GM21526 (cell line): ENCODE data around the gene TRIOBP.

Source experiments
- ATAC-seq: cut with Tn5 transposase; IDR thresholded peaks from one replicate; pipeline ENCODE4 v1.9.1; 2021; ENCODE audit warnings: moderate library complexity; ENCODE audit not compliant: unreplicated experiment, low FRiP score

TRIOBP gene

DNA sequence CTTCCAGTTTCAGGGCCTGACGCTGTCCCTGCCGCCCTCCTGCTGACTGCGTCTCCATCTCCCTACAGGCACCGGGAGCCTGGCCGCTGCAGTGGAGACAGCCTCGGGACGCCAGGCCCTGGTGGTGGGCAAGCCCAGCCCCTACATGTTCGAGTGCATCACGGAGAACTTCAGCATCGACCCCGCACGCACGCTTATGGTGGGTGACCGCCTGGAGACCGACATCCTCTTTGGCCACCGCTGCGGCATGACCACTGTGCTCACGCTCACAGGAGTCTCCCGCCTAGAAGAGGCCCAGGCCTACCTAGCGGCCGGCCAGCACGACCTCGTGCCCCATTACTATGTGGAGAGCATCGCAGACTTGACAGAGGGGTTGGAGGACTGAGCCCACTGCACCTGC lies 31.4 kb upstream of the TRIOBP start:
- no peak for ATAC-seq

DNA sequence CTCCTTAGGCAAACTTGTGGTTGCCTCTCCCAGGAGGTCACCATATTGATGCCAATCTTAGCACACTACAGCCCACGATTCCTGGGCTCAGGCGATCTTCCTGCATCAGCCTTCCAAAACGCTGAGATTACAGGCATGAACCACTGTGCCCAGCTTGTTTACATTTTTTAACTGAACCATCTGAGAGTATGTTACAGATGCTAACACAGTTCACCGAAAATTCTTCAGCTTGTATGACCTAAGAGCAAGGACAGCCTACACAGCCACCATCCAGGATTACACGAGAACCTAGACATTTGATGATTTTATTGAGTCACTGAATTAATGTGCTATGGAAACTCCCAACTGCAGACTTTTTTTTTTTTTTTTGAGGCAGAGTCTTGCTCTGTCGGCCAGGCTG lies 27.3 kb upstream of the TRIOBP start:
- ATAC-seq = no peak

DNA sequence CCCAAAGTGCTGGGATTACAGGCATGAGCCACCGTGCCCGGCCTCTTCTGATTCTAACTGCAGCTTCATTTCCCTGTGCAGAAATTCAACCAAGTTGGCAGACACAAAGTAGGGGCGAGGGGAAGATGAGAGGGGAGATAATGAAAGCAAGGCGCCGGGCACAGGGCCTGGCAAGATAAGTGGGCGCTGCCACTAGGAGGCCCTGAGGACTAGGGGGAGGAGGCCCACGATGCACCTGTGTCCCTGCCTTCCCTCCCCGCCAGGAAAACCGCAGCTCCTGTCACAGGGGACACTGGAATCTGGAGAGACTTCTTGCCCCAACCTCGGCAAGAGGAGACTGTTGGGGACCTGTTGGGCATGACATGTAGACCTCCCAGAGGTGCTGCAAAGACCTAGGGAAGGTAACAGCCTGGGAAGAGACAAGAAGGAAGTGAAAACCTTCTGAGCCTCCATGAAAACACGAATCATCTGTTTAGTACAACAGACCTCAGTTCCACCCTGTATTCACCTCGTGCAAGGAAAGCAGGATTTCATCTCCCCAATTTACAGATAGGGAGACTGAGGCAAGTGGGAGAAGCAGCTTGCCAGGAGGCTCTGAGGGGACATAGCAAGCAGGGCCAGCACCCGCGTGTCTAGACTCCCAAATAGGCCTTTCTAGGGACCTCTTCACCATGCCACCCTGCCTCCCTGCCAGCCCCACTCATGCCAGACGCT lies 24.5 kb upstream of the TRIOBP start:
- no peak for ATAC-seq

DNA sequence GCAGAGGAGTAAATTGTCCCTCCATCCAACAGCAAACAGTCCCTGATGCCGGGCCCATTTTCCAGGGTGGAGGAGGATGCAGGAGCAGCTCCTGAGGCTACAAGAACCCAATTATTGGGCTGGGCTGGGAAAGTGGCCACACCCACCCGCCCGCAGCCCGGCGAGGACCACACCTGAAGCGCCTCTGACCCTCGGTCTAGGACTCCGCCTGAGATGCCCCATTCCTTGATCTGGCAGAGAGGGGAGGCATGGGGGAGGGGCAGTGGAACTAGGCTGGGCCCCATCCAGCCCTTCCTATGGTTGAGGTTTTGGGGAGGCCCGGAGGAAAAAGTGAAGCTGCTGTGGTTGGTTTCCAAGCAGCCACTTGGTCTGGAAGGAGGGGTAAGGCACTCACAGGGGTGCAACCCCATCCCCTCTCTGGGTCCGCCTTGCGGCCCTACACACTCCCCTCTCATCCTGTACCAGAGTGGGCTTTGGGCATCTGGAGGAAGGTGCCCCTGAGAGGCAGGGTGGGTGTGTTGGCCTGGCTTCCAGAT lies 23.9 kb upstream of the TRIOBP start:
- ATAC-seq = no peak

DNA sequence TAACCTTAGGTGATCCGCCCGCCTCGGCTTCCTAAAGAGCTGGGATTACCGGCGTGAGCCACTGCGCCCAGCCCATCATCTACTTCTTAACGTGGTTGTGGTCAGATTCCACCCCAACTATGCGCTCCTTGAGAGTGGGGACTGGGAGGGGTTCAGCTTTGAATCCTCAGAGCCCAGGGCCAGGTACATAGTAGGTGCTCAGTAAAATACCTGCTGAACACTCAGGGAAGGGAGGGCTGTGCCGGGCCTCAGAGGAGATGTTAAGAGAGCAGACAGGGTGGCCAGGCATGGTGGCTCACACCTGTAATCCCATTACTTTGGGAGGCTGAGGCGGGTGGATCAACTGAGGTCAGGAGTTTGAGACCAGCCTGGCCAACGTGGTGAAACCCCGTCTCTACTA lies 22.6 kb upstream of the TRIOBP start:
- no peak for ATAC-seq

DNA sequence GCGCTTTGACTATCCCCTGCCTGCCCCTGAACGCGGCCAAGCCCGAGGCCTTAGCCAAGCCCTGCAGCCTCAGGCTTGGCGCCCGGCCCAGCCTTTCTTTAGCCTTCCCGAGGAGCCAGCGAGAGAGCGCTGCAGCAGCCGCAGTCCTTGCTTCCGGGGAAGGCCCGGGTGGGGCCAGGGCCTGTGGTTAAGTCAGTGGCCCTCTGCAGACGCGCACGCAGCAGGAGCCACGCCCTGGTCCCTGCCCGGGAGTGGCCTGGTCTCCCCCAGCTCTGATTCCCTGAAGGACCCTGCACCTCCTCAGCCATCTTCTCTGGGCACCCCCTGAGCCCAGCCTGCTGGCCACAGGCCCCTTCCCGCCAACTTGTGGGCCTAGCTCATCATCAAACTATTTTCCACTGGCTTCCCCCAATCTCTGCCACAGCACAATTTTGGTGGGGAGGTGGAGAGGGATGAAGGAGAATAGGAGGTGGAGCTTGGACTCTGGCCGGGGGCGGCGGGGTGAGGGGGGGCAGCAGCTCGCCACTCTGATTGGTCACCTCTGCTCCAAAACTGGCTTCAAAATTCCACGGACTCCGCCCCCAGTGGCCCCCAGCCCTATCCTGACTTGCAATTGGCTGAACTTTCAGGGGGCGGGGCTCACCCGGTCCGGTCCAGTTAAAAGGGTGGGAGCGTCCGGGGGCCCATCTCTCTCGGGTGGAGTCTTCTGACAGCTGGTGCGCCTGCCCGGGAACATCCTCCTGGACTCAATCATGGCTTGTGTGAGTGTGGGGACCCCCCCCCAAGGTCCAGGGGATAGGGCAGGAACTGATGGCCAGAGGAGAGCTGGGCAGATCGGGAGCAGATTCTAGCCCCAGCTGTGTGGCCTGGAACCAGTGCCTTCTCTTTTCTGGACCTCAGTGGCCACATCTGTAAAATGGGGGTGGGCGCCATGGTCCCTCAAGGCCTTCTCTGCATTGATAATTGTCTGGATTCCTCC lies 21.6 kb upstream of the TRIOBP start, which contains the start of gene LGALS1:
Gene LGALS1, plus strand, starts transcription at position 686 of the 979 bp plus-strand sequence. Its CDS starts 67 bp downstream, at position 753.
- ATAC-seq = peak; percentile 36

DNA sequence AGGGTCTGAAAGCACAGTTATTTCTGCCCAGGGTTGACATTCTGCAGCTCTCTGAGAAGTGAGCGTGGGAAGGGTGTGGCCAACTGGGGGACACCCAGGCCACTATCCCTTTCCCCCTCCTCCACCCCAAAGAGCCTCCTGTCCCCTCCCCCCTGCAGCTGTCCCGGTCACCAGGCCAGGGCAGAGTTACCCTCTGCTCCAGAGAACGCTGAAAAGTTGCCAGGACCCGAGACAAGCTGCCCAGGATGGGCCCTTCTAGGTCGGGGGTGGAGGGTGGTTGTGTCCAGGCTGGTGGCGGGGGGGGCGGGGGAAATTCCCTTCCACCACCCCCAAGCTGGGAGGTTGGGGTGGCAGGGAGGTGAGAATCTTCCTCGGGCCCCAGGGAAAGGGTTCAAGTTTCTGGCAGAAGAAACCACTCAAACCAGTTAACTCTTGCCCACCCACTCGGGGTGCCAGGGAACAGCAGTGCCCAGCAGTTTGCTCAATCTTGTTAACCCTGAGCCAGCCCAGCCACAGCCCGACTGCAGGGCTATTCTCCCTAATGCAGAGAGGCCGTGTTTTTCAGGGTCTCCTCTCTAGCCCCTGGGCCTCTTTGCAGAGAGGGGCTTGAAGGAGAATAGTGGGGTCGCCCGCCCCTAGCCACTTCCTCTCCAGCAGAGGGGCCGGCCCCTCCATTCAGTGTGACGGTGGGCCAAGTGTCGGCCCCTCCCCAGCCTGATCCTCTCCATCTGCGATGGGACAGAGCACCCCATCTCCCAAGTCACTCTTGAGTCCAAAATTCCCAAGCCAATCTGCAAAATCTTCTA lies 20.7 kb upstream of the TRIOBP start:
- no peak for ATAC-seq

DNA sequence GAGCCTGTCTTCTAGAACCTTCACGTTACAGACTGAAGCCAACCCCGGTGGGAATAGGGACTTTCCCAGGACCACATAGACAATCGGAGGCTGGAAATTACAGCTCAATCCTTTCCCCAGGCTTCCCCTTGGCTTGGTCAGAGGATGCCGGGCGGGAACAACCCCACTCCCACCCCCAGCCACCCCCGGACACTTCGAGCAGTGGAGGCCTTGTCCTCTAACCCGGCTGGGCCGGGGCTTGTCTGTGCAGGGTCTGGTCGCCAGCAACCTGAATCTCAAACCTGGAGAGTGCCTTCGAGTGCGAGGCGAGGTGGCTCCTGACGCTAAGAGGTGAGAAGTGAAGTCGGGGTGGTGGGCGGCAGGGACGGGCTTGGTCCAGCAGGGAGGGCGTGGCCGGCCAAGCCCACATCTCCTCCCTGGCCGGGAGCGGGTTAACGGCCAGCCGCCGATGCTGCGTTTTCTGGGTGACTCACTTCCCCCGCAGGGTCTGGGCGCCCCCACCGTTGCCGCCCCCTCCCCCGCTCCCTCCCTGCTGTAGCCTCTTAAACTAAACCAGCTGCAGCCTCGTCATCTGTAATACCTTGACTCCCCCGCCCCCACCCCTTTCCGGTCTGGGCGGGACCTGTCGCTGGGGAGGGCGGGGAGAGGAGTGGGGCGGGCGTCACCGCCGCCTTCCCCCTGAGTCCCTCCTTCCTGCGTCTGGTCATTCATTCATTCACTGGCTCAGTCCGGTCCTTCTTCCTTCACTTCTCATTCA lies 19.9 kb upstream of the TRIOBP start:
- ATAC-seq = no peak

DNA sequence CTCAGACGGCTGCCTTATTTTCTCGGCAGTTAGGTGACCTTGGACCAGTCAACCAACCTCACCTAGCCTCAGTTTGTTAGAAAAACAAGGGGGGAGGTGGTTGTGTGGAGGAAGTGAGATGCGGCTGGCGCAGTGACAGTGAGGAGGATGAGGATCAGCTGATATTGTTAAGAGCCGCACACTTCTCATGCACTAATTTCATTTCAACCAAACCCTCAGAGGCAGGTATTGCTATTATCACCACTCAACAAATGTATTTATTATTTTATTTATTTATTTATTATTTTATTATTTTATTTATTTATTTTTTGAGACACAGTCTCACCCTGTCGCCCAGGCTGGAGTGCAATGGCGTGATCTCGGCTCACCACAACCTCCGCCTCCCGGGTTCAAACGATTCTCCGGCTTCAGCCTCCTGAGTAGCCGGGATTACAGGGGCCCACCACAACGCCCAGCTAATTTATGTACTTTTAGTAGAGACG lies 19.3 kb upstream of the TRIOBP start:
- no peak for ATAC-seq

DNA sequence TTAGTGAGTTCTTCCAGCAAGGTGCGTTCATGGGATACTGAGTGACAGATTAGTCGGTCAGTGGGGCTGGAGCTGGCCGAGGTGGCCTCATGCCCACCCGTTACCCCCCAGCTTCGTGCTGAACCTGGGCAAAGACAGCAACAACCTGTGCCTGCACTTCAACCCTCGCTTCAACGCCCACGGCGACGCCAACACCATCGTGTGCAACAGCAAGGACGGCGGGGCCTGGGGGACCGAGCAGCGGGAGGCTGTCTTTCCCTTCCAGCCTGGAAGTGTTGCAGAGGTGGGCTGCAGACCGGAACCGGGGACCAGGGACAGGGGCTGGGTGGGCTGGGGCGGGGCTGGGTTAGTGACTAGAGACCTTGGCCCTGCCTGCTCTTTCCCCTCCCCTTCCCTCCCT lies 18.5 kb upstream of the TRIOBP start:
- ATAC-seq = no peak

DNA sequence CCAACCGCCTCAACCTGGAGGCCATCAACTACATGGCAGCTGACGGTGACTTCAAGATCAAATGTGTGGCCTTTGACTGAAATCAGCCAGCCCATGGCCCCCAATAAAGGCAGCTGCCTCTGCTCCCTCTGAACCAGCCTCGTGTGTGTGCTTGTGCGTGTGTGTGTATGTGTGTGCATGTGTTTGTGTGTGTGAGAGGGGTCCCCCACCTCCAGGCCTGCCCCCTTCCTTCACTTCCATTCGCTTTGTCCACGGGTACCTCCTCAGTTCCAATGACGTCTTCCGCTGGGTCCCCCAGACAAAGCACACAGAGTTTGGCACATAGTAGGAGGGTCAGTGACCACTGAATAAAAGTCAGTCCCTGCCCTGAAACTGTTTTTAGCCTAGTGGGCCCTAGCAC lies 17.2 kb upstream of the TRIOBP start:
- no peak for ATAC-seq

DNA sequence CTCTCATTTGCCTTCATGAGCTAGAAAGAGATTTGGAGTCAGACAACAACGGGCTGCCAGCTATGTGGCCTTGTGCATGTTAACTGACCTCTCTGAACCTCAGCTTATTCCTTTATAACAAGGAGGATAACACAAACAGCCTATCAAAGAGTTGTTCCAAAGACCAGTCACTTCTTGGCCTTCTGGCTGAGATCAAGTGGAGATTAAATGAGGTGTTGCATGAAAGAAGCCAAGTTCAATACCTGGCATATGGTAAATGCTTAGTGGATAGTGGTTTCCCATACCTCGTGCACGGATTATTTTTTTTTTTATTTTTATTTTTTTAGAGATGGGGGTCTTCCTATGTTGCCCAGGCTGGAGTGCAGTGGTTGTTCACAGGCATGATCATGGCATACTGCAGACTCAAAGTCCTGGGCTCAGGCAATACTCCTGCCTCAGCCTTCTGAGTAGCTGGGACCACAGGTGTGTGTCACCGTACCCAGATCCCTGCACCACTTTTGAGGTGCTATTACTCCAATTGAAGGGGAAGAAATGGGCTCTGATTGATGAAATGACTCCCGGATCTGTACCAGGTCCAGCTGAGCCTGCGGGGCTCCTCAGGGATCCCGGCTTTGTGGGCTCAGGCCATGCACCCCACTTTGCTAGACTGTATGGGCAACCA lies 16.5 kb upstream of the TRIOBP start:
- ATAC-seq = no peak

DNA sequence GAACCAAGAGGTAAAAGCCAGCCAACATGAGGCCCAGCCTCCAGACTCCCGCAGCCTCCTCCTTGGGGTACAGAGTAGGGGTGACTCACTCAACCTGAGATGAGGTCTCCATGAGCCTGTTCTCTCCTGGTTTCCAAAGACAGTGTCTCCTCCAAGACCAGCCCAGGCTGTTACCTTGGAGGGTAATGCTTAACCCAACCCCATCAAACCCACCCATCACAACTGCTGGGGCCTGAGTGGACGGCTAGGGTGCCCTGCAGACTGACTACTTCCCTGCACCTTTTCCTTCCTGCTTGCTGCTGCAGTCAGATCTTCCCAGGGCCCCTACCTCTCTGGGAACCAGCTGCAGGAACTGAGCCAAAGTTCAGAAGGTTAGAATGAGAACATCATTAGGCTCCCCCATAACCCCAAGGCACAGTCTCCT lies 15.8 kb upstream of the TRIOBP start:
- ATAC-seq = no peak

DNA sequence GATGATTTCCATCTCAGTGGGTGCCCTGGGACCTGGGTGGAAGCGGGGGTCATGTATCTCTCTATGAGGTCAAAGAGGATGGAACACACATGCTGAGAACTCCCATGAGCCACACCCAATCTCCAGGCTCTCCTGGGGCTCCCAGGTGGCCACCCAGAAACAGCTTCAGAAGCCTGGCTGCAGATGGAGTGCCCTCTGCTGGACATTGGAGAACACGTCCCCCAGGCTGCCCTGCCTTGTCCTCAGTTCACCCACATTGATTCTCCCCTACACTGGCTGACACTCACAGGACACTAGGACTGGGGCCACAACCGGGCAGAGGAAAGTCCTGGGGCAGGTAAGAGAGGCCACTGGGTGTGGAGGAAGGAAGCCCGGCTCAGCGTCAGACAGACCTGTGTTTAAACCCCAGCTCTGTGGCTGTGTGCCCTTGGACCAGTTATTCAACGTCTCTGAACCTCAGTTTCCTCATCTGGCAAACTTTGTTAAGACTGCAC lies 15.2 kb upstream of the TRIOBP start:
- no peak for ATAC-seq

DNA sequence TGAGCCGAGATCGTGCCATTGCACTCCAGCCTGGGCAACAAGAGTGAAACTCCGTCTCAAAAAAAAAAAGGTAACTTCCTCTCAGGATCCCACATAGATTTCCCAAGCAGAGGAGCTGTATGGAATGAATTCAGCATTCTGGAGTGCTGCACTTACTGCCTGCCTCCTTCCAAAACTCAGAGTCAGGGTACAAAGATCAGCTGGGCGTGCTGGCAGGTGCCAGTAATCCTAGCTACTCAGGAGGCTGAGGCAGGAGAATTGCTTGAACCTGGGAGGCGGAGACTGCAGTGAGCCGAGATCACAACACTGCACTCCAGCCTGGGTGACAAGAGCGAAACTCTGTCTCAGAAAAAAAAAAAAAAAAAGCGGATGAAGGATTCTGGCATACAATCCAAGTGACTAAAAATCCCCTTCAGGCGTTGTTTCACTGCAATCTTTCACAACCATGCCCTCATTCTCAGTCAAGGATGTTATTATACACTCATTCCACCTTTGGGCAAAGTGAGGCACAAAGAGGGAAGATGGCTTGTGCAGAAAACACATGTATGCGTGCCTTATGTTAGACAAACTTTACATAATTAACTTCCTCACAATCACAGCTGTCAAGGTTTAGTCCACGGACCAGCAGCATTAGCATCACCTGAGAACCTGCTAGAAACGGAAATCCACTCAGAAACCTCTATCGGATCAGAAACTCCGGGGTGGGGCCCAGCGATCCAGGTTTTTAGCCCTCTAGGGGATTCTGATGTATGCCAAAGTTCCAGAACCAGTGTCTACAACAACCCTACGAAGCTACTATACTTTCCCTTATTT lies 11.8 kb upstream of the TRIOBP start:
- ATAC-seq = no peak

DNA sequence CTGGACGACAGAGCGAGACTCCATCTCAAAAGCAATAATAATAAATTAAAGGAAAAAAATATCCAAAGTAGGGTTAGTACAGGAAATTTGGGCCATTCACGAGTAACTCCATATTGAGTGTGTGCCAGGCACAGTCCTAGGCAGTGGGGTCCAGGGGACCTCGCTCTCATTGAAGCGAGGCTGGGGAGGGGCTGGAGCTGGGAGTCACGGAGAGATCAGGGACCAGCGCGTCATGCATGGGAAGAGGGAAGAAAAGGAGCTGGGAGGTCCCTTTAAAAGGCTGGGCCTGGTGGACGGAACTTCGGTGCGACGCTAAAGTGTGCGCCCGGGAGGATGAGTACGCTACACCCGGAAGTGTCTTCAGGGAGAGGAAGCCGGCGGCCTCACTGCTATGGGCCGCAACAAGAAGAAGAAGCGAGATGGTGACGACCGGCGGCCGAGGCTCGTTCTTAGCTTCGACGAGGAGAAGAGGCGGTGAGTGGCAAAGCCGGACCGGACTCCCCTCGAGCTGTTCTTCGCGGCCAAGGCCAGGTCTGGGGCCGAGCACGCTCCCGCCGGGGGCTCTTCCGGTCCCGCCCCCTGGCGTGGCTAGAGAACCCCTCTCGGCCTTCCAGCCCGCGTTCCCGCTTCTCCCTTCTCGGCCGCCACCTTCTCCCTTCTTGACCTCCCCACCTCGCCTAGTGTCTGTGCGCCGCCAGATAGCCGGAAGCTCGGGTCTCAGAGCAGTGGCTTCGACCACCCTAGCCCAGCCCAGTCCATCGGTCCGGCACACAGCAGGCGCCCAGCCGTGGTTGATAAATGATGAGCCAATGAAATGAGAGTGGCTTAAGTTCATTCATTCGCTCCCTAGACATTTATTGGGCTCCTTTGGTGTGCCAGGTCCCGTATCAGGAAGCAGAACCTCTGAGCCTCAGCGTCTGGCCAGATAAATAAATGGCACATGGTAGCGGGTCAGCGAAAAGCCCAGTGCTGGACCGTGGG lies 10.6 kb upstream of the TRIOBP start, which contains the start of gene NOL12:
Gene NOL12, plus strand, starts transcription at position 342 of the 981 bp plus-strand sequence. Its CDS starts 50 bp downstream, at position 392.
- ATAC-seq = peak; percentile 49

DNA sequence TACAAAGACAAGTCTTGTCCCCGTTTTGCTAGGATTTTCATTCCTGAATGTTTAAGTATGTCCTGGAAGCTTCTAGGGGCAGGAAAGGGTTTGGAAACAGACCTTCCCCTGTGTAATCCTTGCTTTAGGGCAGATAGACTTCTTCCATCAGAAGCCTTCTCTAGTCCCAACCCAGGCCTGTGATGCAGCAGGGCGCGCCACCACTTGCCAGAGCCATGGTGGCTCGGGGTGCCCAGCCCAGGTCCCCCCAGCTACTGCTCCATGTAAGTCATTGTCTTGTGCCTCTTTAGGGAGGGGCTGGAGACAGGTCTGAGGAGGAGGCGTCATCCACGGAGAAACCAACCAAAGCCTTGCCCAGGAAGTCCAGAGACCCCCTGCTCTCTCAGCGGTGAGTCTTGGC lies 6.4 kb upstream of the TRIOBP start:
- ATAC-seq = no peak
